ENCODE data around the gene FAM217B.

FAM217B gene, protein sequence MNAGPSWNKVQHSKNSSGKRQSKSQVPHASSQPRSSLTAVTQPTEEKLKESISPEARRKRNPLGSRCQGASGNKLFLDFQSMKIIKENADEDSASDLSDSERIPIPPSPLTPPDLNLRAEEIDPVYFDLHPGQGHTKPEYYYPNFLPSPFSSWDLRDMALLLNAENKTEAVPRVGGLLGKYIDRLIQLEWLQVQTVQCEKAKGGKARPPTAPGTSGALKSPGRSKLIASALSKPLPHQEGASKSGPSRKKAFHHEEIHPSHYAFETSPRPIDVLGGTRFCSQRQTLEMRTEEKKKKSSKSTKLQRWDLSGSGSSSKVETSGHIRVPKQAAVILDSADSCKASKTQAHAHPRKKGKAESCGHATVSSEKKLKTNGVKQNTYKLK

DNA sequence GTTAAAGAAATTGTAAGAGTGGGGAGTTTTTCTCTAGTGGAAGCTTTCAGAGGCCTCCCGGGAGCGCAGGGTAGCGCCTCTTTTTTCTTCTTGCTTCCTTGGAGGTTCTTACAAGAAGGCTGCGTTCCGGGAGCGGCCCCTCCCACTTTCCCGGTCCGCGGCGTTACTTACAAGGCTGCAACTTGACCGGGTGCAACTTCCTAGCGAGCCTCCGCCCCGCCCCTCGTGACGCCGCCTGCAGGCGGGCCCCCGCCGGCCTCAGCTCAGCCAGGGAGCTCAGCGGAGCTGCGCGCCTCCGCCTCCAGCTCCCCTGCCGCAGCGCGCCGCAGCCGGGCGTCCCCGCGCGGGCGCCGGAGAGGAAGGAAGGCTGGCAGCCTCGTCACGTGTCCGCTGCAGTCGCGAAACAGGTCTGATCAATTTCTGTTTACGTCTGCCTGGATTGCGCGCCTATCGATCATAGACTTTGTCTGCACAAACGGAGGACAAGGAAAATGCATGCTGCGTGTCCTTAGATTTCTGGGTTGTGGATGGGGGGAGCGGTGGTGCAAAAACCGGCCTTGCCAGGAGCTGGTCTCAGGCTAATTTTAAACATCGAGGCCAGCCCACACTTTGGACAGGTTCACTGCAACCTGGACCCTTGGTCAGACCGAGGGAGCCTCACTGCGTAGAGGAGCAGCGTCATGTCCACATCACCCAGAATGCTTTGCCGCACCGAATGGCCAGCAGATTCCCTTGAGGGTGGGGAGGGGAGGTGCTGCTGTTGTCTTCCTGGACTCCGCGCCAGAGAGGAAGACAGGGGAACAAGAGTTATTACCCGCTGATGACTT is at the start of gene FAM217B, which contains the start of gene PPP1R3D:
Gene FAM217B, plus strand, starts transcription at position 261 of the 827 bp plus-strand sequence. CDS start 3,555 bp downstream, outside the sequence.
Gene PPP1R3D, minus strand, starts transcription at position 177 of the 827 bp plus-strand sequence. CDS start 374 bp downstream, outside the sequence.
- peak; percentile 84 for DNase-seq (ENCODE audit: low read depth)

DNA sequence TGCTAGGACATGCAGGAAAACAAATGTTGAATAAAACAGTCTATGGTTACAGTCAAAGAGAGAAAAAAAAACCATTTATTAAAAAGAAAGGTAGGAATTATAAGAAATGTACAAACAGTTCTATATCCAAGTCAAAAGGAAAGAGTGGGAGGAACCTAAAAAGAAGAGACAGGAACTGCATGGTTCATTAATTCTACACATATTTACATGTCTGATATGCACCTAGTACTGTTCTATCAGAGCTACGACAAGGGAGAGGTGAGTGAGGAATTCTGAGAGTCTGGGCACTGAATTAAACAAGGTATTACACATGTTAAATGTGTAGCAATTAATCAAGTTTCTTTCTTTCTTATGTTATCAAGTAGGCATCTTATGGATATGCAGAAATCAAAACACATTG is 48.6 kb upstream of the FAM217B start:
- no peak for DNase-seq (ENCODE audit: low read depth)

DNA sequence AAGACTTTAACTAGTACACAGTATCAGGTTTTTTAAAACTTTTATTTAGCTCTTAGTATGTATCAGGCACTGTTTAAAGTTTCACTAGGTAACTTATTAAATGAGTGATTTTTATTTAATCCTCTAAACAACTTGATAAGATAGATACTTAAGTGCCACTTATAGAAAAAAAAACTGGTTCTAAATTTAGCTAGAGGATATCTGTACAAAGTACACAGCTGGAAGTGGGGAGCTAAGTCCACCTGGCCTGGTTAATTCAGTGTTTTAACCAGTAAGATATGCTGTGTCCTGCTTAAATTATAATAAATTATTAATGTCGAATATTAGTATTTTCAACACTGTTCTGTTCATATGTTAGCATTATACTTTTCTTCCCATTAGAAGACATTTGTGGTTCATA is 44.3 kb upstream of the FAM217B start:
- no peak for DNase-seq (ENCODE audit: low read depth)

DNA sequence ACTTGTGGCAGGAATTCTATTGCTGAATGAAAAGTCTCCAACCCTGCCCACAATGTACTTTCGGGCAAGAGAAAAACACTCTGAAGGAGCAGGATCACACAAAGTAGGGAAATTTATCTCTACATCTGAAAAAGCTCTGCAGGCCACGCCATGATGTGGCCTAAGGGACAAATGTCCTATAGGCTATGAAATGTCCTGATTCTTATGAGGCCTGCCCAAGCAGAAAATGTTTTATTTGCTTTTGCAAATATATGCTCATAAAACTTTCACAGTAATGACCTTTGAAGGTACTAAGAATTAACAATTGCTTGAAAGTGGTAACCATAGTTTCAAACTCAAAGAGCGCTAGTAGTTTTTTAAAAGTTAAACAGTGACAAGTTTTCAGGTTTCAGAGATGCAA is 37.7 kb upstream of the FAM217B start:
- no peak for DNase-seq (ENCODE audit: low read depth)

DNA sequence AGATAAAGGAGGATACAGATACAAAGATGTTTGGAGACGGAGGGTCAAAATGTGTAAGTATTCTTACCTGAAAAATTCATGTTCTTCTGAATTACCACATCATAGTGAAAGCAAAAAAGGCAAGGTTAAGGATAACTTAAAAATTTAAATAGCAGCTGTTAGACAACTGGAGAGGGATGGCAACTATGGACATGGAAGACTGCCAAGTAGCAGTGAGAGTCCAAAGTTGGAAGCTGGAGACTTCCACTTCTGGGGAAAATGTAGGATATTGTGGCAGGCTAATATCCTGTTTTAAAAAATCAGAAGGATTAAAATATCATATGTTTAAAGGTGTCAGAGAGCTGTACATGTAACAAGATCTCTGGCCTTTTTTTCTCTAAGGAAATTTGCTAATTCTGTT is 36.6 kb upstream of the FAM217B start:
- DNase-seq (ENCODE audit: low read depth): no peak

DNA sequence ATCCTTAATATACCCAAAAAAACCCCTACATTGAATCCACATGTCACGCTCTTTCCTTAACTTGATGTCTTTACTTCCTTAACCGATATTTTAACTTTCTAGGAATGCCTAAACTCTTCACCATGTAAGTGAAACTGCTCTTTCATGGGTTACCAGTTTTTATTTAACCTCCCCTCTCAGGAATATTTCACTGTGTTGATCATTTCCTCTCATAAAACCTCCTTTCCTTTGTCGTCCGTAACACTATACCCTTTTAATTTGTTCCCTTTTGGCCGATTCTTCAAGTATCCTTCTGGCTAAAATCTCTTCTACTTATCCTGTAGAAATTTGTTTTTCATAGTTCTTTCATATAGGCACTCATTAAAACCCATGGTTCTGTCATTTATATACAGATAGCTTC is 31.3 kb upstream of the FAM217B start:
- no peak for DNase-seq (ENCODE audit: low read depth)

DNA sequence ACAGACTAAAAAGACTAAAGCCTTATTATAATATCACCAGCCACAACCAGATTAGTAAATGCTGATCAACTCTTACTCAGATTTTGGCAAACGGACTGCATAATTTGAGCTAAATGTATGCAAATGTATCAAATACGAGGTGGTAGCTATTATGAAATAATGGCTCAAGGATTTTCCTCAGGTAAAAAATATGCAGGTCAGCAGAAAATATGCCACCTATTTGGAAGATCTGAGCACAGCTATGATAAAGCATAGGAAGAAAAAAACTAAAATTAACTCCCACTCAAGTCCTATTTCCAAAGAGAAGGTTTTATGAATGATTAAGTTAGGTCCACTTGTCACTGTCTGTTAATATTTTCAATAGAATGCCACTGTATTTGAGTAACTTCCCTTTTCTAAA is 29.1 kb upstream of the FAM217B start:
- no peak for DNase-seq (ENCODE audit: low read depth)

DNA sequence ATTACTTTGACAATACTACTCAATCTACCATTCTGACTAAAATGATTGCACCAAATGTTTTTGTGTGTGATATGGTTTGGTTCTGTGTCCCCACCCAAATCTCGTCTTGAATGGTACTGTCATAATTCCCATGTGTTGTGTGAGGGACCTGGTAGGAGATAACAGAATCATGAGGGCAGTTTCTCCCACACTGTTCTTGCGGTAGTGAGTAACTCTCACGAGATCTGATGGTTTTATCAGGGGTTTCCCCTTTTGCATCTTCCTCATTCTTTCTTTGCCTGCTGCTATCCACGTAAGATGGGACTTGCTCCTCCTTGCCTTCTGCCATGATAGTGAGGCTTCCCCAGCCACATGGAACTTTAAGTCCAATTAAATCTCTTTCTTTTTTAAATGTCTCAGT is 27.6 kb upstream of the FAM217B start:
- no peak for DNase-seq (ENCODE audit: low read depth)

DNA sequence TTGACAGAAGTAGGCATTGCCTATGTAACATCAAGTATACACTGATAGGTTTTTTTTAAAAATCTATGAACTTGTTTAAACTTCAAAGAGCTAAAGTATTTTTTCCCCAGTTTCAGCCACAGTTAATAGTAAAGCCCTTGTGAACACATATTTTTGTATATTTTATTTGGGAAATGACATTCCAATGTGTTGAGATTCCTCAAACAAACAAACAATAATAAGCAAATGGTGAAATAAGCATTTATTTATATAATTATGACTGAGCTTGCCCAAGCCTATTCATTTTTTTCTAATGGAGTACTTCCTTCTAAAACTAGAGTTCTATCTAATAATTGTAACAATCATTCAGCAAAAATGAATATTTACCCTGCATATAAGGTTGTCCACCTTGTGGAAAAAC is 19.2 kb upstream of the FAM217B start:
- no peak for DNase-seq (ENCODE audit: low read depth)

DNA sequence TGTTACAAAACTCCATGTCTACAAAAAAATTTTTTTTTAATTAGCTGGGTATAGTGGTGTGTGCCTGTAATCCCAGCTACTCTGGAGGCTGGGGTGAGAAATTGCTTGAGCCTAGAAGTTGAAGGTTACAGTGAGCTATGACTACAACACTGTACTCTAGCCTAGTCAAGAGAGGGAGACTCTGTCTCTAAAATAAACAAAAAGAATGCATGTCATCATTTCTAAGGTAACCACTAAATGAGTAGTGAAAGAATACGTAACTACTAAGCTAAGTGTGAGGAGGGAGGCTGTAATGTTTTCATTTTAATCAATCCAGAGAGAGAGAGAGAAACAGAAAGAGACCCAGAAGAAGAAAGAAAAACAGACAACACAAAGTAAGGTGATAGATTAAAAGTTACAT is 16.7 kb upstream of the FAM217B start:
- DNase-seq (ENCODE audit: low read depth): no peak

DNA sequence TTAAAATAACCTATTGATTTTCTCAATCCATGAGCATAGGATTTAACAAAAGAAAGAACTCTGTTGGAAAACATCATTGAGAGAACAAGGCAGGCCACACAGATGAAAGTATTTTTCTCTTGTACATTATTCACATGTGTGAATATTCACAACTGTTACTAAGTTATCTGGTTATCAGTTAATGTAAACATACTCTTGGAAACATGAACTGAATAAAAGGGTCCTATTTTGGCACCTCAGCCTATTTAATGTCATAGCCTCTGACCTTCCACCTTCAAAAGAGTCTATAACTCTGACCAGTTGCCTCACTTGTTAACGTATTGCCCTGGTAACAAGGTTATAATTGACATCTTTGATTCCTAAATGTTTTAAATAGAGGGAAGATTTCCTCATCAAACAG is 14.8 kb upstream of the FAM217B start:
- DNase-seq (ENCODE audit: low read depth): no peak

DNA sequence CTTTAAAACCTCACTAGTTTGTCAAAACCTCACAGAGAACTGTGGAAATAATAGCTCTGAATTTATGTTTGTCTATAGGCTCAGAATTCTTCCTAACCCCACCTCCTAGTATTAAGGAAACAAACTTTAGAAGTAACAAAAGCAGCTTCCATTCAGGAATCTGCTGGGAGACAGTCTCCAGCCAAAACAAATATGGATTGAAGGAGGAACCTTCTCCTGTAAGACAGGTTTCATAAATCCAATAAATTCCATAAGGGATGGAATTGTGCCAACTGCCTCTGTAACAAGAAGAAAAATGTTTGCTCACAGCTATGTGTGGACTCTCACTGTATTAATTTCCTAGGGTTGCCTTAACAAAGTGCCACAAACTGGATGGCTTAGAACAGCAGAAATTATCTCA is 14.3 kb upstream of the FAM217B start:
- no peak for DNase-seq (ENCODE audit: low read depth)

DNA sequence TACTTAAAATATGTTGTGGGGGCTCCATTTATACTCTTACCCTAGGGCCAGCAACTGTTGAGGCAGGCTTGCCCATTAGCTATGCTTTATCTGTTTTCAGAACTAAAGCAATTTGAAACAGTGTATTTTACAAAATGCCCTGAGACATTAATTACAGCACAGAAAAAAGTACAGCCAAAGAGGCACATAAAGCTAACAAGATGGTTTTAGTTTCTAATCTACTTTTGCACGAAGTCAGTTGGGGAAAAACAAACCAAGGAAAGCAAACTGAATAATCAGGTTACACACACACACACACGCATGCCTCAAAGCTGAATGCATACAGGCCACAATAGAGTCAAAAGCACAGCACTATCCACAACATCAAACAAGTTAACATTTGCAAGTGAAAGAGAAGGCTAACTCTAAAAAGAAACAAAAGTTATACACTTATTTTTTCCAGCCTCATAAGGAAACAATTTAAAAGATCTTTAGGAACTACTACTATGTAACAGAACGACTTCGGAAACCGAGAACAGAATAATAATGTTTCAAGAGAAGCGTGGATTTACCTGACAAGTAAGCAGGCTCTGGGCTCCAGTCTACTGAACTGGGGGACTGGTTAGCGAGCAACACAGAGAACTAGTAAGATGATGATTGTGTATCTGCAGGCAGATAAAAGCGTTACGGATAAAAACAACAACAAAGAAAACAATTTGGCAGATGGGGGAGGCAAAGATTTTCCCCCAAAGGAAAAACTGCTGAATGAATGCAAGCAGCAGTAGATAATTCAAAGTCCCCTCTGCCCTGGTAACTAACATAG is 8.5 kb upstream of the FAM217B start:
- no peak for DNase-seq (ENCODE audit: low read depth)

DNA sequence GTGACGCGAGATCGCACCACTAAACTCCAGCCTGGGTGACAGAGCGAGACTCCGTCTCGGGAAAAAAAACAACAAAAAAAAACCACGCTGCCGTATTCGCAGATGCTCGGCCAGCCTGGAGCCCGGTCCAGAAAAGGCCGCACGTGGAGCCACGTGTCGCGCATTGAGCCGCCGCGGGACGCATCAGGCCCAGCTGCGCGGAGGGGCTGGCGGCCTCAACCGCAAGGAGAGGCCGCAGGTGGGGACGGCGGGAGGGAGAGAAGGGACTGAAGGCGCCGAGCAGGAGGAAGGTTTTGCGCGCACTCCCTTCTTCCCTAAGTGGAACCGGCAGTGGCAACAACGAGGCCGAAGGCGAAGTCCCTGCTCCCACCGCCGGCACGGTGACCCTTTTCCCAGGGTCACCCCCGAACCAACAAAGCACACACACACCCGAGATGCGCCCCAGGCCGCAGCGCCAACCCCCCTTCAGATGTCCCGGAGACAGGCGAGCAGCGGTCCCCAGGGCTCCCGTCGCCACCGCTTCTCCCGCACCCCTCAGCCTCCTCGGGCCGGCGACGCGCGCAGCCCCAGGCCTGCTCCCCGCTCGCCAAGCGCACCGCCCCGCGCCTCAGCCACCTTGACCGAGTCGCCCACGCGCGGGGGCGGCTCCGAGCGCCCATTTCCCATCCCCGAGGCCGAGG is 7.4 kb upstream of the FAM217B start:
- no peak for DNase-seq (ENCODE audit: low read depth)

DNA sequence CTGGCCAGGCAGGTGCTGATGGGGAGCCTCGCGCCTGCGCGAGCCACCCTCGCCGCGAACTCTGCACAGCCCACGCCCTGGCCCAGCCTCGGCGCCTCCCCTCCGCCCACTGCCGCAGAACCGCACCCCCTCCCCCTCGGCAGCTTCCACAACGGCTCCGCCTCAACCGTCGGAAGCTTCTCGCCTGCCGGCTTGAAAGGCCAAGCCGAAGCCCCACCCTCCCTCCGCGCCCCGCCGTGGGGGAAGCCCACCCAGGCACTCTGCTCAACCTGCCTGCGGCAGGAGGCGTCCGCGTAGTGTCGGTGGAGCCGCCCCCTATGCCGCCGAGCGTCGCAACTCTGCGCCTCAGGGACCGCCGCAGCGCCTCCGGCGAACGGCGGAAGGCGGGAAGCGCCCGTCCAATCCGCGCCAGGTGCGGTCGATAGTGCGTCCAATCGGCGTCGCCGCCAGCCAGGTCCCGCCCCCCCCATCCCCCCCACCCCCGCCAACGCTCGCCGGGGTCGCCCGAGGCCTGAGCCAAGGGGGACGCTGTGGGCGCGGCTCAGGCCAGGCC is 6.8 kb upstream of the FAM217B start, which contains the start of gene SYCP2:
Gene SYCP2, minus strand, starts transcription at position 342 of the 553 bp plus-strand sequence. CDS start 11,224 bp downstream, outside the sequence.
- DNase-seq (ENCODE audit: low read depth): peak; percentile 55

DNA sequence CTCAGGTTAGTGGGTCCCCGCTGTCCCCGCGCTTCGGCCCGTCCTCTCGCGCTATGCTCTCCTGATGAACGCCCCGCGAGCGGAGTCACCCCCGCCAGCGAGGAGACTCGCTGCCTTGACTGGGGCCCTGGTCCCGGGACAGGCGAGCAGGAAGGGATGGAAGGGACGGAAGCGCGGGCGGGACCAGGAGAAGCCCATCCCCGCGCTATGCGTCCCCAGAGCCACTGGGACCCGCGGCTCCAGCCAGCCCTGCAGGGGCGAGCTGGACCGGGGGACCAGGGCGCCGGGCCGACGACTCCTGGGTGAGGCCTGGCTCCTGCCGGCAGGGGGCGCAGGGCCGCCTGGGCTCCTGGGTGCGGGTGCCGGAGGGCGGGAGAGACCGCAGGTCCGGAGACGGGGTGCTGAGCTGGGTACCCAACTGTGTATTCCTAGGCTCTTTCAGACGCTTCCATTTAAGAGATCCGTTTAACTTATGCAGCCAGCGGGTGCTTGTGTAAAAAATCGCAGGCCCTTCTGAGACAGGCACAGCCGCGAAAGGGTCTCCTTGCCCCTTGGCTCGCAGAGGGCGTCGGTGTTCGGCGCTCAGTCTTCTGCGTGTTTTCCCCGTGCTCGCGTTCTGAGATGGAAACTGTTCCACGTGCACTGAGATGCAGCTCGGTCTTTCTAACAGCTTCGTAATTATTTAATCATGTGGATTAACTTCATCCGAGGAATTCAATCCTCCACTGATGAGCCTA is 6.2 kb upstream of the FAM217B start:
- peak; percentile 65 for DNase-seq (ENCODE audit: low read depth)

DNA sequence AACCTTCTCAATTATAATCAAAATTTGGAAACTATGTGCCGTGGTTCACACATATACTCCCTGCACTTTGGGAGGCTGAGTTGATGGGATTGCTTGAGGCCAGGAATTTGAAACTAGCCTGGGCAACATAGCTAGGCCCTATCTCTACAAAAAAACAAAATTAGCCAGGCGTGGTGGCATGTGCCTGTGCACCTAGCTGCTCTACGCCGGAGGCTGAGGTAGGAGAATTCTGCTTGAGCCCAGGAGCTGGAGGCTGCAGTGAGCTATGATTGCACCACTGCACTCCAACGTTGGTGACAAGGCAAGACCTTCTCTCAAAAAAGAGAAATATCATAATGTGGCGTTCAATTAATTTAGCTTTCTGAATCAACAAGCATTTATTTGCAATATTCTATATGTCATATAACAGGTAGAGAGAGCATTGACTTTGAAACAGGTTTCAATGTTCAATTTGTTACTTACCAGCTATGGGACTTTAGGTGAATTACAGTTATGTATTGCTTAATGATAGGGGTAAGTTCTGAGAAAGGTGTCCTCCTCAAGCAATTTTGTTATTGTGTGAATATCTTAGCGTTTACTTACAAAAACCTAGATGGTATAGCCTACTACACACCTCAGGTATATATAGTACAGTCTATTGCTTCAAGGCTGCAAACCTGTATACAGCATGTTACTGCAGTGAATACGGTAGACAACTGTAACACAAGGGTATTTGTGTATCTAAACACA is 4.6 kb upstream of the FAM217B start:
- no peak for DNase-seq (ENCODE audit: low read depth)

DNA sequence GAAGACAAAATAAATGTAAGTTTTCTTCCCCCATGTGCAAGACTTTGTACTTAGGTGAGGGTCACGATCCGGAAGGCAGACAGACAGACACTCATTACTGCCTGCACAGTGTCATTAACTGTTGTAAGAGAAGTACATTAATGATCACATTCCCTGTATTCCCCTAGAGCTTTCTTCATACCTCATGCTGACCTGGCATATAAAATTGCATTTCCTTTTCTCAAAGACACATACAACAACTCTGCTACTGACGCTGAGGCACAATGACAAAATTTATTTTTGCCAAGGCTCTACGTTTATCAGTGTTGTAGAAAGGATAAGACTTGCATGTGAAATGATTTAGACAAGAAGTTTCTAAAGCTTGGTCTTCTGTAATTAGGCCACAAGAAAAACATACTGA is 3.8 kb upstream of the FAM217B start:
- DNase-seq (ENCODE audit: low read depth): no peak

DNA sequence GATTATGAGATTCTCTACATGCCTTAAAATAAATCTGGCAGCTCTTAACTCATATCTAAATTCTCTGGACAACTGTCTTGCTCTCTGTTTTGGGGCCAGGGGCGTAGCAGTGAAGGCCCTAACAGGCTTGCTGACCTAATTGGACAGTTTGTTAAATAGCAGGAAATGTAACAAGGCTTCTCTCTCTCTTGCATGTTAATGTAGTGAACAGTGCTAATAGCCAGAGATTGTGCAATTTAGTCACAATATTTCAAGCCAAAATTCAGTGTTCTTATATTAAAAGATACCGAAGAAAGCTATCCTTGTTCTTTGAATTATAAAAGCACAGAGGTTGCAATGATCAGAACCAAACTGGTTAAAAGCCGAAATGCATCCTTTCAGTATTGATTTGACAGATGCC is 3.0 kb upstream of the FAM217B start:
- no peak for DNase-seq (ENCODE audit: low read depth)

DNA sequence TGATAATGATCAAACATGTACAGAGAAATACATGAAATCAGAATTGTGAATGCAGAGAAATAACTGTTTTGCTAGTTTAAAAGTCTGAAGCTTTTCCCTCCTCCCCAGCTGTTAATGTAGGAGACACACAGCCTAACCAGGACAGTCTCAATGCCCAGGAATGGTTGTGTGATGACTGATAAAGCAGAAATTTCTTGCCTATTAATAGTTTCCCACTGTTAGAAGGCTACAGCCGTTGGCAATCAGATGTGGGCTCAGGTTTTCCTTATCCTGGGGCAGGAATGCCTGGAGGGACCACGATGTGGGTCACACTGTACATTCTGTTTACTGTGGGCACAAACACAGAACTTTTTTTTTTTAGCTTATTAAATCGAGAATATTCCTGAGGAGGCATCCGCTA is 2.0 kb upstream of the FAM217B start:
- no peak for DNase-seq (ENCODE audit: low read depth)

Data from activated T-helper 1 cell treated with Interleukin-2 at 50 U/mL for 16 hours (primary cell).